K562 (cell line): ENCODE measurements around the gene ALDOB. TPM values are rescaled to one million over a fixed set of nuclear protein-coding genes. Genes with fewer than 3 reads are reported as not detected.

ENCODE experiments used
- ATAC-seq: fragments of 200-7000 bp; cut with Tn5 transposase; 3 replicates; pipeline ENCODE4 v1.9.1; 2020; ENCODE audit warnings: moderate library complexity
- BruUV-seq: library from RNA; stranded (reverse); fragments of 400-500 nt; replicated peaks from 2 replicates; lab custom pipeline; 2021; lab: Mats Ljungman, UMichigan
- CTCF ChIA-PET: fragments of 300-600 bp; formaldehyde crosslinking; extraction: SDS; loops from one replicate; lab custom pipeline; 2021; ENCODE audit warnings: low intra/inter-chr PET ratio; lab: Yijun Ruan, JAX
- POLR2A ChIA-PET: fragments of 300-600, 350-650 bp; sonication (Branson Sonifier 250); formaldehyde crosslinking; extraction: SDS; loops from one replicate; lab custom pipeline; 2021; ENCODE audit warnings: antibody characterized with exemption, inconsistent platforms; lab: Yijun Ruan, JAX
- DNase-seq, 4 experiments: peaks; one replicate each; pipeline versions ENCODE4 v3.0.0 to v3.0.0-alpha.2; 2011 to 2018; ENCODE audit warnings: low spot score in 3 of 4, mixed read lengths in 3 of 4; ENCODE audit errors: extremely low read depth in 1 of 4
- FAIRE-seq: peaks from 2 replicates; lab custom pipeline; 2011; peaks lifted over from hg19 to GRCh38; lab: Jason Lieb, UNC
- H2AFZ ChIP-seq: 2 replicates; pipeline ENCODE4 v1.6.0; 2011; ENCODE audit warnings: low read depth, low read length, control low read depth, inconsistent platforms
- H3K27ac ChIP-seq: fragments of 200-600 bp; 3 replicates; pipeline ENCODE4 v1.8.0; 2011; ENCODE audit warnings: low read depth, mild to moderate bottlenecking, control low read depth, inconsistent platforms, low read length, moderate library complexity, mixed read lengths; ENCODE audit errors: extremely low read depth
- H3K27me3 ChIP-seq, 2 experiments: fragments of 300-600 bp in 1 of 2; 2 replicates in 1 of 2; 3 replicates in 1 of 2; pipeline versions ENCODE4 v1.6.0 to v1.8.0; 2011; ENCODE audit warnings: inconsistent platforms in 2 of 2, low read length in 2 of 2, mild to moderate bottlenecking in 1 of 2, mixed read lengths in 1 of 2, moderate library complexity in 1 of 2; ENCODE audit not compliant: control insufficient read depth in 2 of 2, insufficient read depth in 2 of 2
- H3K36me3 ChIP-seq: fragments of 300-600 bp; 3 replicates; pipeline ENCODE4 v1.8.0; 2011; ENCODE audit warnings: mild to moderate bottlenecking, low read length, inconsistent platforms; ENCODE audit not compliant: control insufficient read depth, insufficient read depth
- H3K4me1 ChIP-seq, 2 experiments: fragments of 200-600 bp in 1 of 2; replicated peaks in 1 of 2; 2 replicates in 1 of 2; 3 replicates in 1 of 2; pipeline versions ENCODE4 v1.5.1 to v1.8.0; 2011; ENCODE audit warnings: inconsistent platforms in 2 of 2, low read length in 2 of 2, mild to moderate bottlenecking in 1 of 2, mixed read lengths in 1 of 2, moderate library complexity in 1 of 2; ENCODE audit not compliant: control insufficient read depth in 2 of 2, insufficient read depth in 2 of 2
- H3K4me2 ChIP-seq: 2 replicates; pipeline ENCODE4 v1.6.1; 2011; ENCODE audit warnings: low read length, control low read depth, inconsistent platforms, mixed read lengths; ENCODE audit not compliant: insufficient read depth
- H3K4me3 ChIP-seq: fragments of 200-600 bp; sonication (generic), shearing (Covaris generic); 2 replicates; pipeline ENCODE4 v1.5.1; 2016; ENCODE audit warnings: control low read depth, inconsistent platforms
- H3K79me2 ChIP-seq: fragments of 200-600 bp; 3 replicates; pipeline ENCODE4 v1.8.0; 2011; ENCODE audit warnings: low read length, inconsistent platforms; ENCODE audit not compliant: control insufficient read depth, insufficient read depth
- H3K9ac ChIP-seq, 2 experiments: 2 replicates each; pipeline versions ENCODE4 v1.6.0 to v1.6.1; 2011; ENCODE audit warnings: low read depth in 2 of 2, low read length in 2 of 2, control low read depth in 1 of 2, inconsistent platforms in 1 of 2, mild to moderate bottlenecking in 1 of 2, mixed read lengths in 1 of 2; ENCODE audit not compliant: insufficient read depth in 1 of 2
- H3K9me1 ChIP-seq: one replicate; pipeline ENCODE4 v1.6.0; 2011; ENCODE audit warnings: inconsistent platforms, mild to moderate bottlenecking, low read length, moderate library complexity; ENCODE audit not compliant: control insufficient read depth, insufficient read depth
- H3K9me3 ChIP-seq: replicated peaks from 2 replicates; pipeline ENCODE4 v1.5.1; 2011; ENCODE audit warnings: low read depth, low read length, inconsistent platforms; ENCODE audit not compliant: control insufficient read depth, insufficient read depth
- H4K20me1 ChIP-seq: replicated peaks from 2 replicates; pipeline ENCODE4 v1.6.1; 2011; ENCODE audit warnings: low read length, inconsistent platforms, mixed read lengths; ENCODE audit not compliant: control insufficient read depth, insufficient read depth
- E2F5 ChIP-seq: sonication (generic); formaldehyde crosslinking; IDR thresholded peaks from 2 replicates; pipeline ENCODE4 v1.8.0; 2022; ENCODE audit warnings: mild to moderate bottlenecking, missing genetic modification reagents
- MEF2A ChIP-seq: IDR thresholded peaks from 2 replicates; pipeline ENCODE4 v1.6.1; 2011; ENCODE audit warnings: low read depth, mild to moderate bottlenecking, low read length, moderate library complexity; ENCODE audit not compliant: control insufficient read depth
- NFRKB ChIP-seq: fragments of 450-650 bp; IDR thresholded peaks from 2 replicates; pipeline ENCODE4 v1.6.1; 2016; ENCODE audit warnings: low read depth
- XRCC5 ChIP-seq: fragments of 200-400 bp; formaldehyde crosslinking; IDR thresholded peaks from 2 replicates; pipeline ENCODE4 v1.6.1; 2017; ENCODE audit warnings: low read depth, mild to moderate bottlenecking, low read length
- ZFP30 ChIP-seq: fragments of 250-450 bp; sonication (Bioruptor Pico); IDR thresholded peaks from 2 replicates; pipeline ENCODE4 v1.8.0; 2022; ENCODE audit warnings: moderate library complexity, mild to moderate bottlenecking, inconsistent platforms, borderline replicate concordance
- ZNF24 ChIP-seq: fragments of 450-650 bp; IDR thresholded peaks from 2 replicates; pipeline ENCODE4 v1.6.1; 2016
- ZNF77 ChIP-seq: fragments of 250-450 bp; sonication (Bioruptor Pico); IDR thresholded peaks from 2 replicates; pipeline ENCODE4 v1.5.0; 2020
- ZSCAN29 ChIP-seq: fragments of 450-650 bp; IDR thresholded peaks from 2 replicates; pipeline ENCODE4 v1.6.1; 2017
- WGBS: fragments of 100-300 bp; shearing (Covaris generic); methylation state at CpG from one replicate; pipeline ENCODE4 v1.1.6; 2016; ENCODE audit warnings: low coverage, mixed read lengths; ENCODE audit not compliant: insufficient coverage; ENCODE audit errors: missing lambda C conversion rate; 5-methylcytosine and 5-hydroxymethylcytosine counted together
- in situ Hi-C: fragments of 300-500 bp; cut with MboI; formaldehyde crosslinking; loops from 4 replicates; pipeline ENCODE4 v1.15.0; 2018; ENCODE audit warnings: inconsistent platforms, mixed read lengths
- intact Hi-C: fragments of 100-400 bp; cut with micrococcal nuclease; formaldehyde crosslinking; loops from 2 replicates; pipeline ENCODE4 v1.14.2; 2022
- polyA plus RNA-seq, 8 experiments: library from polyadenylated mRNA; depleted of rRNA in 4 of 8; stranded (reverse) in 5 of 8; unstranded in 3 of 8; fragments of >200 nt; fragmentation: Nextera tagmentation in 2 of 8; fragmentation: Illumina TruSeq in 1 of 8; extraction: Ambion mirVana in 2 of 8; extraction: Trizol in 1 of 8; gene quantifications; 2 replicates each; pipeline versions ENCODE4 v1.2.1 to v1.2.3, GENCODE V29; 2011 to 2014; ENCODE audit warnings: inconsistent platforms in 1 of 8, missing spikeins in 1 of 8
- total RNA-seq, 7 experiments: library from RNA; depleted of rRNA in 6 of 7; stranded (reverse); fragments of >200 nt in 6 of 7; fragmentation: Illumina TruSeq in 2 of 7; extraction: Trizol in 2 of 7; gene quantifications; 2 replicates each; pipeline versions ENCODE4 v1.2.1 to v1.2.3, GENCODE V29; 2011 to 2021; ENCODE audit warnings: low replicate concordance in 1 of 7
- TF ChIP-seq, protein P1 (sequence below): fragments of 450-650 bp; IDR thresholded peaks from 2 replicates; pipeline ENCODE4 v1.6.1; 2016; ENCODE audit warnings: mild to moderate bottlenecking, moderate library complexity

The ALDOB gene
- total and polyA plus RNA-seq, 9 of the 15 experiments (the other 6 are each of a cell fraction or from before 2014, with no cell fraction given), result 0.80 TPM; not detected in 8

GRCh38 chr9:101429736-101430135 lies 5.8 kb downstream of the ALDOB start:
- intact Hi-C loops, result no loop called here
- no peak for FAIRE-seq

More at GRCh38 chr9:101429736-101430135, 5.8 kb downstream of the ALDOB start:
- Histone ChIP-seq H3K4me2 (no peak overlapping the region), H3K9me3 (no peaks in the 10 kb centered on the region), H3K27ac (no peak overlapping the region), H3K9ac (no peak overlapping the region), H3K79me2 (no peaks in the 10 kb centered on the region), H3K9me1 (no peaks in the 10 kb centered on the region), H3K4me1 (no peaks in the 10 kb centered on the region), H3K27me3 (peaks cover 9 to 26% of the 10 kb centered on the region in 2 experiments; a peak in 3 of 5 replicates), H2AFZ (no peak overlapping the region)
- WGBS, result 5% methylated on average over 7 of the region's 7 CpGs
- no peak for ATAC-seq
- CTCF ChIA-PET, result no interaction called here
- BruUV-seq, result no TSS peak
- TF ChIP-seq, protein P1, sequence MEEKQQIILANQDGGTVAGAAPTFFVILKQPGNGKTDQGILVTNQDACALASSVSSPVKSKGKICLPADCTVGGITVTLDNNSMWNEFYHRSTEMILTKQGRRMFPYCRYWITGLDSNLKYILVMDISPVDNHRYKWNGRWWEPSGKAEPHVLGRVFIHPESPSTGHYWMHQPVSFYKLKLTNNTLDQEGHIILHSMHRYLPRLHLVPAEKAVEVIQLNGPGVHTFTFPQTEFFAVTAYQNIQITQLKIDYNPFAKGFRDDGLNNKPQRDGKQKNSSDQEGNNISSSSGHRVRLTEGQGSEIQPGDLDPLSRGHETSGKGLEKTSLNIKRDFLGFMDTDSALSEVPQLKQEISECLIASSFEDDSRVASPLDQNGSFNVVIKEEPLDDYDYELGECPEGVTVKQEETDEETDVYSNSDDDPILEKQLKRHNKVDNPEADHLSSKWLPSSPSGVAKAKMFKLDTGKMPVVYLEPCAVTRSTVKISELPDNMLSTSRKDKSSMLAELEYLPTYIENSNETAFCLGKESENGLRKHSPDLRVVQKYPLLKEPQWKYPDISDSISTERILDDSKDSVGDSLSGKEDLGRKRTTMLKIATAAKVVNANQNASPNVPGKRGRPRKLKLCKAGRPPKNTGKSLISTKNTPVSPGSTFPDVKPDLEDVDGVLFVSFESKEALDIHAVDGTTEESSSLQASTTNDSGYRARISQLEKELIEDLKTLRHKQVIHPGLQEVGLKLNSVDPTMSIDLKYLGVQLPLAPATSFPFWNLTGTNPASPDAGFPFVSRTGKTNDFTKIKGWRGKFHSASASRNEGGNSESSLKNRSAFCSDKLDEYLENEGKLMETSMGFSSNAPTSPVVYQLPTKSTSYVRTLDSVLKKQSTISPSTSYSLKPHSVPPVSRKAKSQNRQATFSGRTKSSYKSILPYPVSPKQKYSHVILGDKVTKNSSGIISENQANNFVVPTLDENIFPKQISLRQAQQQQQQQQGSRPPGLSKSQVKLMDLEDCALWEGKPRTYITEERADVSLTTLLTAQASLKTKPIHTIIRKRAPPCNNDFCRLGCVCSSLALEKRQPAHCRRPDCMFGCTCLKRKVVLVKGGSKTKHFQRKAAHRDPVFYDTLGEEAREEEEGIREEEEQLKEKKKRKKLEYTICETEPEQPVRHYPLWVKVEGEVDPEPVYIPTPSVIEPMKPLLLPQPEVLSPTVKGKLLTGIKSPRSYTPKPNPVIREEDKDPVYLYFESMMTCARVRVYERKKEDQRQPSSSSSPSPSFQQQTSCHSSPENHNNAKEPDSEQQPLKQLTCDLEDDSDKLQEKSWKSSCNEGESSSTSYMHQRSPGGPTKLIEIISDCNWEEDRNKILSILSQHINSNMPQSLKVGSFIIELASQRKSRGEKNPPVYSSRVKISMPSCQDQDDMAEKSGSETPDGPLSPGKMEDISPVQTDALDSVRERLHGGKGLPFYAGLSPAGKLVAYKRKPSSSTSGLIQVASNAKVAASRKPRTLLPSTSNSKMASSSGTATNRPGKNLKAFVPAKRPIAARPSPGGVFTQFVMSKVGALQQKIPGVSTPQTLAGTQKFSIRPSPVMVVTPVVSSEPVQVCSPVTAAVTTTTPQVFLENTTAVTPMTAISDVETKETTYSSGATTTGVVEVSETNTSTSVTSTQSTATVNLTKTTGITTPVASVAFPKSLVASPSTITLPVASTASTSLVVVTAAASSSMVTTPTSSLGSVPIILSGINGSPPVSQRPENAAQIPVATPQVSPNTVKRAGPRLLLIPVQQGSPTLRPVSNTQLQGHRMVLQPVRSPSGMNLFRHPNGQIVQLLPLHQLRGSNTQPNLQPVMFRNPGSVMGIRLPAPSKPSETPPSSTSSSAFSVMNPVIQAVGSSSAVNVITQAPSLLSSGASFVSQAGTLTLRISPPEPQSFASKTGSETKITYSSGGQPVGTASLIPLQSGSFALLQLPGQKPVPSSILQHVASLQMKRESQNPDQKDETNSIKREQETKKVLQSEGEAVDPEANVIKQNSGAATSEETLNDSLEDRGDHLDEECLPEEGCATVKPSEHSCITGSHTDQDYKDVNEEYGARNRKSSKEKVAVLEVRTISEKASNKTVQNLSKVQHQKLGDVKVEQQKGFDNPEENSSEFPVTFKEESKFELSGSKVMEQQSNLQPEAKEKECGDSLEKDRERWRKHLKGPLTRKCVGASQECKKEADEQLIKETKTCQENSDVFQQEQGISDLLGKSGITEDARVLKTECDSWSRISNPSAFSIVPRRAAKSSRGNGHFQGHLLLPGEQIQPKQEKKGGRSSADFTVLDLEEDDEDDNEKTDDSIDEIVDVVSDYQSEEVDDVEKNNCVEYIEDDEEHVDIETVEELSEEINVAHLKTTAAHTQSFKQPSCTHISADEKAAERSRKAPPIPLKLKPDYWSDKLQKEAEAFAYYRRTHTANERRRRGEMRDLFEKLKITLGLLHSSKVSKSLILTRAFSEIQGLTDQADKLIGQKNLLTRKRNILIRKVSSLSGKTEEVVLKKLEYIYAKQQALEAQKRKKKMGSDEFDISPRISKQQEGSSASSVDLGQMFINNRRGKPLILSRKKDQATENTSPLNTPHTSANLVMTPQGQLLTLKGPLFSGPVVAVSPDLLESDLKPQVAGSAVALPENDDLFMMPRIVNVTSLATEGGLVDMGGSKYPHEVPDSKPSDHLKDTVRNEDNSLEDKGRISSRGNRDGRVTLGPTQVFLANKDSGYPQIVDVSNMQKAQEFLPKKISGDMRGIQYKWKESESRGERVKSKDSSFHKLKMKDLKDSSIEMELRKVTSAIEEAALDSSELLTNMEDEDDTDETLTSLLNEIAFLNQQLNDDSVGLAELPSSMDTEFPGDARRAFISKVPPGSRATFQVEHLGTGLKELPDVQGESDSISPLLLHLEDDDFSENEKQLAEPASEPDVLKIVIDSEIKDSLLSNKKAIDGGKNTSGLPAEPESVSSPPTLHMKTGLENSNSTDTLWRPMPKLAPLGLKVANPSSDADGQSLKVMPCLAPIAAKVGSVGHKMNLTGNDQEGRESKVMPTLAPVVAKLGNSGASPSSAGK, result no peak
- TF ChIP-seq E2F5 (CRISPR knock-in tag), result no peak
- TF ChIP-seq ZNF24, result no peak
- no peak for TF ChIP-seq XRCC5
- TF ChIP-seq ZFP30 (CRISPR knock-in tag), result no peak
- TF ChIP-seq ZNF77 (CRISPR knock-in tag), result no peak
- no peak for TF ChIP-seq NFRKB
- TF ChIP-seq ZSCAN29, result no peak
- no peak for TF ChIP-seq MEF2A
- TF ChIP-seq, all 486 proteins: peak for 0
- in situ Hi-C loops, result no loop called here
- Histone ChIP-seq H3K4me3 (no peak overlapping the region), H4K20me1 (no peaks in the 10 kb centered on the region), H3K36me3 (no peaks in the 10 kb centered on the region)
- POLR2A ChIA-PET, result no interaction called here
- no peak for DNase-seq
